Thyroid gland (tissue), 4 donors: ENCODE results near the gene SCGB2B2. TPM values are rescaled to one million over a fixed set of nuclear protein-coding genes. Genes with fewer than 3 reads are reported as not detected.

Experiments
- DNase-seq, 2 donors: peaks; one replicate each; pipeline ENCODE4 v3.0.0-alpha.2; 2019
- H3K27ac ChIP-seq, 3 donors: fragments of 200-600 bp; sonication (generic); 1 replicate in 2 of 3; 2 replicates in 1 of 3; pipeline ENCODE4 v1.5.1; 2016 to 2019; ENCODE audit warnings: mild to moderate bottlenecking in 1 of 3, moderate library complexity in 1 of 3
- H3K27me3 ChIP-seq: fragments of 200-600 bp; sonication (generic); one replicate; pipeline ENCODE4 v1.5.1; 2019
- H3K36me3 ChIP-seq, 2 donors: fragments of 200-600 bp; sonication (generic); one replicate each; pipeline ENCODE4 v1.5.1; 2016 to 2019
- H3K4me1 ChIP-seq, 2 donors: fragments of 200-600 bp; sonication (generic); one replicate each; pipeline ENCODE4 v1.5.1; 2017 to 2019
- H3K4me3 ChIP-seq, 3 donors: fragments of 200-600 bp; sonication (generic); replicated peaks in 1 of 3; 1 replicate in 2 of 3; 2 replicates in 1 of 3; pipeline ENCODE4 v1.5.1; 2016; ENCODE audit warnings: mild to moderate bottlenecking in 1 of 3
- H3K9me3 ChIP-seq: fragments of 200-600 bp; sonication (generic); one replicate; pipeline ENCODE4 v1.5.1; 2017
- CTCF ChIP-seq, 6 experiments: fragments of 200-600 bp in 3 of 6; fragments of 450-650 bp in 3 of 6; sonication (generic) in 3 of 6; IDR thresholded peaks; one replicate each; pipeline ENCODE4 v1.5.1; 2016 to 2019; ENCODE audit warnings: antibody characterized with exemption in 6 of 6, mild to moderate bottlenecking in 2 of 6, inconsistent platforms in 1 of 6, moderate library complexity in 1 of 6
- POLR2A ChIP-seq, 2 donors: fragments of 450-650 bp; IDR thresholded peaks; one replicate each; pipeline ENCODE4 v1.6.1; 2017; ENCODE audit warnings: antibody characterized with exemption in 2 of 2, mild to moderate bottlenecking in 2 of 2, moderate library complexity in 1 of 2
- WGBS, 2 donors: methylation state at CpG; one replicate each; pipeline ENCODE4 v1.1.5; 2017; 5-methylcytosine and 5-hydroxymethylcytosine counted together
- intact Hi-C: fragments of 100-400 bp; cut with DNase I; formaldehyde crosslinking; loops from one replicate; pipeline ENCODE4 v1.15.1; 2023
- total RNA-seq, 4 donors: library from RNA; depleted of rRNA; stranded (reverse); fragments of >200 nt; gene quantifications; one replicate each; pipeline ENCODE4 v1.2.3, GENCODE V29; 2016

The SCGB2B2 gene
- total RNA-seq, 4 donors from 2014 or later = 1.0 to 2.0 (median 1.5) TPM

GRCh38 chr19:34661357-34661756 is 15.6 kb downstream of the SCGB2B2 start:
- WGBS, 2 donors = 34 to 40% methylated on average over 3 of the region's 3 CpGs
- Histone ChIP-seq H3K9me3 (no peaks in the 10 kb centered on the region), H3K27ac (peak overlapping the region in 1 of 3 donors; percentile 33), H3K36me3 (no peaks in the 10 kb centered on the region), H3K4me3 (no peak overlapping the region), H3K4me1 (no peaks in the 10 kb centered on the region), H3K27me3 (no peaks in the 10 kb centered on the region)
- TF ChIP-seq POLR2A (IDR thresholded peaks at IDR 0.05) (no peak), CTCF (IDR thresholded peaks at IDR 0.05) (no peak)
- DNase-seq = peak in 1 of 2 donors; percentile 19
- intact Hi-C loops = no loop called here

- no peaks in the 10 kb centered on the region for H3K4me1 ChIP-seq
- intact Hi-C loops = no loop called here
- WGBS, 2 donors = 55 to 72% methylated on average over 2 of the region's 2 CpGs
- no peak for TF ChIP-seq POLR2A (IDR thresholded peaks at IDR 0.05)
- TF ChIP-seq CTCF (IDR thresholded peaks at IDR 0.05) = no peak
- no peaks in the 10 kb centered on the region for H3K36me3 ChIP-seq
- H3K9me3 ChIP-seq = no peaks in the 10 kb centered on the region
- no peak overlapping the region for H3K27ac ChIP-seq
- H3K27me3 ChIP-seq = no peaks in the 10 kb centered on the region
- H3K4me3 ChIP-seq = no peak overlapping the region
- DNase-seq = no peak
These were observed 21.3 kb downstream of the SCGB2B2 start for GRCh38 chr19:34655651-34656050.

- Histone ChIP-seq H3K36me3 (no peaks in the 10 kb centered on the region), H3K4me1 (no peaks in the 10 kb centered on the region), H3K4me3 (no peak overlapping the region), H3K27ac (no peak overlapping the region), H3K9me3 (no peaks in the 10 kb centered on the region), H3K27me3 (no peaks in the 10 kb centered on the region)
- 50 to 63% methylated on average over 2 of the region's 2 CpGs for WGBS, 2 donors
- DNase-seq = no peak
- no peak for TF ChIP-seq POLR2A (IDR thresholded peaks at IDR 0.05)
- TF ChIP-seq CTCF (IDR thresholded peaks at IDR 0.05) = no peak
- intact Hi-C loops = no loop called here
These were observed 22.2 kb downstream of the SCGB2B2 start for GRCh38 chr19:34654796-34655195.

GRCh38 chr19:34651747-34652146 is 25.2 kb downstream of the SCGB2B2 start:
- intact Hi-C loops = no loop called here
- TF ChIP-seq POLR2A (IDR thresholded peaks at IDR 0.05) (no peak), CTCF (IDR thresholded peaks at IDR 0.05) (no peak)
- Histone ChIP-seq H3K4me1 (no peaks in the 10 kb centered on the region), H3K4me3 (no peak overlapping the region), H3K36me3 (no peaks in the 10 kb centered on the region), H3K27me3 (no peaks in the 10 kb centered on the region), H3K27ac (no peak overlapping the region), H3K9me3 (no peaks in the 10 kb centered on the region)
- WGBS, 2 donors = 67 to 77% methylated on average over 2 of the region's 2 CpGs
- no peak for DNase-seq

- H3K9me3 ChIP-seq = no peaks in the 10 kb centered on the region
- H3K4me3 ChIP-seq = no peak overlapping the region
- H3K27me3 ChIP-seq = no peaks in the 10 kb centered on the region
- WGBS, 2 donors = 86 to 91% methylated on average over 9 of the region's 9 CpGs
- H3K4me1 ChIP-seq = no peaks in the 10 kb centered on the region
- no peaks in the 10 kb centered on the region for H3K36me3 ChIP-seq
- TF ChIP-seq CTCF (IDR thresholded peaks at IDR 0.05) (no peak), POLR2A (IDR thresholded peaks at IDR 0.05) (no peak)
- H3K27ac ChIP-seq = no peak overlapping the region
- intact Hi-C loops = no loop called here
- no peak for DNase-seq
These were observed 26.9 kb downstream of the SCGB2B2 start for GRCh38 chr19:34649886-34650543.
